Activated CD8-positive, alpha-beta memory T cell treated with anti-CD3 and anti-CD28 coated beads for 48 hours (primary cell): ENCODE measurements around the gene PTPN20.
"Not testable (repeated sequence)": the region's sequence is repeated elsewhere in the genome, so short reads cannot be mapped to it uniquely, and the experiment has no call there.

Source experiments
- DNase-seq, 3 experiments: peaks; one replicate each; pipeline ENCODE4 v3.0.0-alpha.2; 2020; ENCODE audit warnings: low read depth in 2 of 3, low spot score in 2 of 3

Gene PTPN20

DNA sequence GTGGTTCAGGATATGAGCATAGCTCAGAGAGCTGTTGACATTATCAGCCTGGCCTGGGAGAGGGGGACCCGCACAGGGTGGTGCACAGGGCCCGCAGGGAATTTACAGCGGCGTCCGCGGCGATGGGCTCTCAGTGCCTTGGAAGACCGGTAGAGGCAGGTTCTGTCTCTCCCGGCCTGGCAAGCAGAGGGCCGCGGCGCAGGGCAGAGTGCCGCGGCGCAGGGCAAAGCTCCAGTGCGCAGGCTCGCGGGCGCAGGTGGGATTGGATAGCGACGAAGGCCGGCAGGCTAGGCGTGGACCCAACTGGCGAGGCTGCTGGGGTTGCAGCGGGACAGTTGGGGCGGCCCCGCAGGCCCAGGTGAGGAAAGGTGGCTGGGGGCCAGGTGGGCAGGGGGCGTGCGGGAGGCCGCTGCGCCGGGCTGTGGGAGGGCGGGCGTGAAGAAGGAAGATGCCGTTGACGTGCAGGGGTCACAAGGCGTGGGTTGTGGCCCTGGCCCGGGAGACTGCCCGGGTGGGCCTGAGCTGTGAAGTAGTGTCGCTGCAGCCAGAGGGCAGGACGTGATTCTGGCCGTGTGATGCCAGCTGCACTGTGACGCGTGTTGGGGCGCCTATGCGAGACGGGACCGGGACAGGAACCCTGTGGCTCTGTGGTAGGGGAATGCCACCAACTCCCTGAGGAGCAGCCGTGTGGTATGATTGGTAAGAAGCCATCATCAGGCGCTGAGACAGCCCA, at the start of gene PTPN20:
PTPN20 (plus strand) TSS at position 285 of the 733 bp plus-strand sequence. CDS start 21,072 bp downstream, outside the sequence.
- DNase-seq = not testable (repeated sequence)

GRCh38 chr10:46869716-46870115, 41.5 kb upstream of the PTPN20 start:
- DNase-seq = not testable (repeated sequence)

- not testable (repeated sequence) for DNase-seq
Measured at GRCh38 chr10:46871583-46871982, 39.6 kb upstream of the PTPN20 start.

- not testable (repeated sequence) for DNase-seq
Measured at GRCh38 chr10:46875304-46875703, 35.9 kb upstream of the PTPN20 start.

- not testable (repeated sequence) for DNase-seq
Measured at GRCh38 chr10:46876773-46877172, 34.5 kb upstream of the PTPN20 start.

GRCh38 chr10:46878761-46879160, 32.5 kb upstream of the PTPN20 start:
- DNase-seq = not testable (repeated sequence)

- not testable (repeated sequence) for DNase-seq
Measured at GRCh38 chr10:46890813-46891611, 20.2 kb upstream of the PTPN20 start.

- not testable (repeated sequence) for DNase-seq
Measured at GRCh38 chr10:46896762-46897692, 14.2 kb upstream of the PTPN20 start.

- not testable (repeated sequence) for DNase-seq
Measured at GRCh38 chr10:46901247-46901646, 10.0 kb upstream of the PTPN20 start.

DNA sequence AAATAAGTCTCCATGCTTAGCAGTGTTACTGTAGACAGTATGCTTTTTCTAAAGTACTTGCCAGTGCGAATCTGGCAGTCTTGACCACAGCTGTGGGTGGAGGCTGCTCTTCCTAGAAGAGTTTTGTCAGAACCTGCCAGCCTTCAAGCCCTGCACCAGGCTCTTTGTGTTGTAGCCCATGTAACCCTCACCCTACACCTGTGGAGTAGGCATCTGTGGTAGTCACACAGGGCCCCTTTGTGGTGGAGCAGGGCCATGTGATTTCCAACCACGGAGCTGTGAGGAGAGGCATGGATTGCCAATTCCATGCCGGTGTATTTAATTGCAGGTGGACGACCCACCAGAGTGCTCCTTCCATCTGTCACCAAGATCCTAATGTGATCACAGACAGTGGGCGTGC, 7.4 kb upstream of the PTPN20 start:
- not testable (repeated sequence) for DNase-seq

GRCh38 chr10:46906359-46906758, 4.9 kb upstream of the PTPN20 start:
- not testable (repeated sequence) for DNase-seq

DNA sequence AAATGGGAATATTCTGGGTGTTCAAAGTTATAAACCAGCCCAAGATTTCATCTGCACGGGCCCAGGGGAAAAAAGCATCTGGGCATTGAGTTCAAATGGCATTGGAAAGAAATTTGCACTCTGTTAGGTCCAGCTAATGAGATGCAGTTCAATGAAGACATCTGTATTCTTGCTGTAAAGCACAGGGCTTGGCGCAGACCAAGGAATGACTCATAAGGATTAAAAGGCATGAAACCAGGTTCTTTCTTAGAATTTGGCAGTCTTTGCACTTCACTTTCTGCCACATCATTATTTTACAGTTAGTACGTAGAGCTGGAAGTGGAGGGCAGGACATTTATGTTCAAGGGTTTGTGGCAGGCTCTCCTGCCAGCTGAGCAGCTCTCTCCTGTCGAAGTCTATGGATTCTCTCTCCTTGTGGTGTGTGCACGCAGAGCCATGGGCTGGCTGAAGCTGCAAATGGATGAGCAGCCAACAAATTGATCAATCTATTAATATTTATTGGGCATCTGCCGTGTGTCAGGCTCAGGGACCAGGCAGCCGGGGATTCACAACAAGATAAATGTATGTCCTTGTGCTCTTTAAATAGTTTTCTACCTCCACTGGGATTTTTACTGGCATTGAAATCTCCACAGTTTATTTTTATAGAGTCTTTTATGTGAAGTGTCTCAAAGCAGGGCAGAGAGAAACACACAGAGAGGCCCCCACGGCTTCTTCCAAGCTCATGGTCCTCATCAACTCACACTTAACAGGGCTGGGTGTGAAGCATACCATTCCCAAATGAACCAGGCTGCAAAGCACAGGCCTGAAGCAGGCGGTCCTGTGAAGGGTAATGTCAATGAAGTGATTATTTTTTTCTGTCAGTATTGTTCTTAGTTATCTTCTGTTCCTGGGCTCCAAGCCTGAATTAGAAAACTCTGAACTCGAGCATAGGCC, 3.8 kb upstream of the PTPN20 start:
- not testable (repeated sequence) for DNase-seq

DNA sequence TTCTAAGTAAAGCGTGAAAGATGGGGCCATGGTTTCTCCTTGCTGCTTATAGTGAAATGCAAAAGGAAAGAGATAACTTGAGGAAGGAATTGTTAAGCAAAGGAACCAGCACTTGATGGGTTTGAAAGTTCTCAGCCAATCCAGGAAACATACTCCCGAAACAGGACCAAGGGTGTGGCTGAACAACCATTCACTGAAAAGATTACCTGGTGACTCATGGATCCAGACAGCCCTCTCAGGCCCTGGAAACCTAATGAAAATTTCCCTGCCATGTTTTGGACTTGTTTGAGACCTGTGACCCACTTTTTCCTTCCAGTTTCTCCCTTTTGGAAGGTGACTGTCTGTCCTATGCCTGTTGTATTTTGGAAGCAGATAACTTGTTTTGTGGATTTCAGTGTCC, 11.3 kb downstream of the PTPN20 start:
- not testable (repeated sequence) for DNase-seq

DNA sequence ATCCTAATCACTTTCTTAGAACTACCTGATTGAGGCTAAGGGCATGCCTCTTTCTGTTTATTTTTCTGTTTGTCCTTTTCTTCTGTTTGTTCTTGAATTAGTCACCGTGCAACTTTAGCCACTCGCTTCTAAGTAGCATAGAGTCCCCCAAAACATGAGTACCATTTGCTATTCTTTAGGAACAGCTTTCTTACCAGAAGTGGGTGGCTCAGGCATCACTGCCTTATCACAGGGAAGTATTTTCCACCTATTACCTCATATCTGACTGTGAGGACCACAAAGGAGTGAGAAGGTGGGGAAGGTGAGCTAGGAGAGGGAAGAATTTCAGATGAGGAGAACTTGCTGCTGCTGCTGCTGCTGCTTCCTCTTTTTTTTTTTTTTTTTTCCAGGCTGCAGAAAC, 13.9 kb downstream of the PTPN20 start:
- DNase-seq = not testable (repeated sequence)

DNA sequence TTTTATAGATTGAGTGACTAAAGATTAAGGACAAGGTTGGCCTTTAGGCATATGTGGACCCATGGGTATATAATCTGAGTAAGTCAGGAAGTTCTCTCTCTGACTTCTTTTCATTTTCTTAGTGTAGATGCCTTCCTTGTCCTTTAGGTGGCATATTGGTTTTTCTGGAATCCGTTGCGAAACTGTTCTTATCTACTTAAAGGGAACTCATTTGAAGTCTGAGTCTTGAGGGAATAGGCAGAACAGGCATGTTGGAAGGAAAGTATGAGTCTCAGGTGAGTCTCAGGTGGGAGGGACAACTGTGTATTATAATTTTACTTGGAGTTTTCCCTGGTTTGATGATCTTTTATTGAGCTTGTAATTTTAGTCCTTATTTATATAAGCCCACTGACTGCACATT, 14.6 kb downstream of the PTPN20 start:
- DNase-seq = not testable (repeated sequence)

GRCh38 chr10:46928810-46929209, 17.6 kb downstream of the PTPN20 start:
- not testable (repeated sequence) for DNase-seq

- not testable (repeated sequence) for DNase-seq
Measured at GRCh38 chr10:46932383-46932782, 21.2 kb downstream of the PTPN20 start.

- not testable (repeated sequence) for DNase-seq
Measured at GRCh38 chr10:46941091-46941490, 29.9 kb downstream of the PTPN20 start.

DNA sequence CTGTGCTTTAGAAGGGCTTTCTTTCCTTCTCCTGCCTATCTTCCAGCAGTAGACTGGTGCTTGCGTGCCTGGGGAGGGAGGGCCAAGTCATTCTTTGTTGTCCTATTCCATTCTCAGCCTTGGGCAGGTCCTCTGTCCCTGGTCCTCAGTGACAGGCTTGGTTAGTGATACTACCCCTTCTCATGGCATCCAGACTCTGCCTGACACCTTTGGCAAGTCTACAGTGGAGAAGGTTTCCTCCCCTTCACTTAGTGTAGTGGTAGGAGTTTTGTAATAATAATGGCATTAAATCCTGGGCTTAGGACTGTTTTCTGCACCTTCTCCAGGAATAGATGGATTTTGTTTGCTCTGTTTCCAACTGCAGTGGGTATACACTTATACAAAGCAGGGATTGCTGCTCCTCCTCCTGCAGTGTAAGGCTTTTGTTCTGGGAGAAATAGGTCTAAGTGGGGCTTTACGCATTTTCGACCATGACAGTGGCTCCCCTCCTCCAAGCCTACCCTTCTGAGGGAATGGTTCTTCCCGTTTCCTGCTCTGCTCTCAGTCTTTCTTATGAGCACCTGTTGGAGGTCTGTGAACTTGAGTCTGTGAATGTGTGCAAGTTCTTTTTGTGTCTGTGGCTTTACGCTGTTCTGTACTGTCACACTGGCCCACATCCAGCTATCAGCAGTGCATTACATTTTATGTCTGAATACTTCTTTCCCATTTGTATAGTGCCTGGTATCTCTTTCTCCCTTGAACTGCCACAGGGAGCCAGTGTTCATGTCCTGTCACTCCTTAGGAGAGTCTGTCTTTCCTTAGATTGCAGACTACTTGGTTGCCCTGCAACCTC, 37.7 kb downstream of the PTPN20 start:
- DNase-seq = not testable (repeated sequence)
